Activated CD4-positive, CD25-positive, alpha-beta regulatory T cell treated with anti-CD3 and anti-CD28 coated beads, Interleukin-2, amount 50 U/mL, for 16 hours (primary cell): ENCODE results near the gene GPATCH4.
"Not testable (repeated sequence)": the region's sequence is repeated elsewhere in the genome, so short reads cannot be mapped to it uniquely, and the experiment has no call there.

Experiments used
- DNase-seq: peaks from one replicate; pipeline ENCODE4 v3.0.0-alpha.2; 2020; ENCODE audit warnings: low read depth, low spot score

GPATCH4 gene

DNA sequence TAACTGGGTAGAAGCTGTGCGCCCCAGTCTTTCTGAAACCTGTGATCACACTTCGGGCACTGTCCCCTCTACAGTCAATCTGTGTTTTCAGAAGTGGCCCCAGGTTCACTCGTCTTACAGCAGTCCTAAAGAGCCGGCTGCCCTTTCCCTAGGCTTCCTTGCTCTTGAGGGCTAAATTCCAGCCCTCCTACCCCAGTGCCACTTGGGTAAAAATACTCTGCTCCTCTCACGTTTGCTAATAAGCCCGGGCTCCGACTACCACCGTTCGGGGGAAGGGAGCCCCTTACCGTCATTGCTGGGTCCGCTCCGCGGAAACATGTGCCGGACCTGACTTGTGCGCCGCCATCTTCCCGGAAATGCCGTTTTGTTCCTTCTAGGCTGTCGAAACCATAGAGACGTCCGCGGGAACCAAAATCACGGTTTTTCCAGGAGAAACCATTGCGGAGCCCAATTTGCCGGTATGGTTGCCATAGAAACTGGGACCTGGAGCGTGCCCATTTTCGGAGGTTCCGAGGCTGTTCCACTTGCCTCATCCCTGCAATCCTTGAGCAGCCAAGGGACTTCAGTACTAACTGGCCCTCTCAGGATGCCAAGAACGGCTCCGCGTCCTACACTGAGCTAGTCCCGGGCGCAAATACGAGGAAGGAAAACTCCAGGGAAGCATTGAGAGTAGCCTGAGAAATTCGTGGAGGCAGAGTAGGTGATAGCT lies at the start of gene GPATCH4:
TSS of gene GPATCH4 (minus strand) at position 358 of the 709 bp plus-strand sequence.
- DNase-seq = peak; percentile 57

DNA sequence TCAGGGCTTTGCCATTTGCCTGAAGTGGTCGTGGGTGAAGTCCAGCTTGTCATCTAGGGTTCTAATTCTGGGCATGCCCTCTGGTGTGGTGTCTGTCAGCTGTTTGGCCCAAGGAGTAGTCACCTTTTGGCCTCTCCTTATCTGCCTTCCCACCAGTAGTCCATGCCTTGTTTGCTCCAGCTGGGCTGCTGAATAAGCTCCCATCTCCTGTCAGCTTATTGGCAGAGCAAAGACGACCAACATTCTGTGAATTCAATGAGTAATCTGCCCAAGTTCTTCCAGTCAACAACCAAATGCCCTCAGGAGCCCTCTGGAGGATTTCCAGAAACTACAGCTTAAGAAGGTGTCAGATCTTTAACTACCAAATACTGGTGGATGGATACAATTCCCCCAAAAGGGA lies 47.7 kb upstream of the GPATCH4 start:
- DNase-seq = no peak

DNA sequence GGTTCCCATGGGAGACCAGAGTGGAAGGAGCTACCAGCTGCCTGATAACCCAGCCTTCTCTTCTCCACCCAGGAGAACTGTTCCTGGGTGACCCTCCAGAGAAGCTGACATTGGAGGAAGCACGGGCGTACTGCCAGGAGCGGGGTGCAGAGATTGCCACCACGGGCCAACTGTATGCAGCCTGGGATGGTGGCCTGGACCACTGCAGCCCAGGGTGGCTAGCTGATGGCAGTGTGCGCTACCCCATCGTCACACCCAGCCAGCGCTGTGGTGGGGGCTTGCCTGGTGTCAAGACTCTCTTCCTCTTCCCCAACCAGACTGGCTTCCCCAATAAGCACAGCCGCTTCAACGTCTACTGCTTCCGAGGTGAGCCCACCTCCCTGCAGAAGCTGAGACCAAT lies 47.2 kb upstream of the GPATCH4 start:
- DNase-seq = no peak

DNA sequence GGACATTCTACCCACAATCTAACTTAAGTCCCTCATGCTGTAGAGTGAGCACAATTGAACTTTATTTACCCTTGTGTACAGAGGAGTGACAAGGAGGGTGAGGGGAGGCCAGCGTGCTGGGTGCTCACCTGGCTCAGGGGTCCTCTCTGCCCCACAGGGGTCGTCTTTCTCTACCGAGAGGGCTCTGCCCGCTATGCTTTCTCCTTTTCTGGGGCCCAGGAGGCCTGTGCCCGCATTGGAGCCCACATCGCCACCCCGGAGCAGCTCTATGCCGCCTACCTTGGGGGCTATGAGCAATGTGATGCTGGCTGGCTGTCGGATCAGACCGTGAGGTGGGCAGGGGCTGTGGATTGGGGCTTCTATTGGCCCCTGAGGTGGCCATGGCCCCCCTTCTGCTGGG lies 46.1 kb upstream of the GPATCH4 start:
- DNase-seq = no peak

DNA sequence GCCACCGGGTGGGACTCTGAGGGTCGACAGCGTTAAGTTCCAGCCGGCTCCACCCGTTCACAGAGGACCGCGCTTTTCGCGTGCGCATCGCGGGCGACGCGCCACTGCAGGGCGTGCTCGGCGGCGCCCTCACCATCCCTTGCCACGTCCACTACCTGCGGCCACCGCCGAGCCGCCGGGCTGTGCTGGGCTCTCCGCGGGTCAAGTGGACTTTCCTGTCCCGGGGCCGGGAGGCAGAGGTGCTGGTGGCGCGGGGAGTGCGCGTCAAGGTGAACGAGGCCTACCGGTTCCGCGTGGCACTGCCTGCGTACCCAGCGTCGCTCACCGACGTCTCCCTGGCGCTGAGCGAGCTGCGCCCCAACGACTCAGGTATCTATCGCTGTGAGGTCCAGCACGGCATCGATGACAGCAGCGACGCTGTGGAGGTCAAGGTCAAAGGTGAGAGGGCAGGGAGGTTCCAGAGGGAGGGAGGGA lies 45.5 kb upstream of the GPATCH4 start:
- no peak for DNase-seq

DNA sequence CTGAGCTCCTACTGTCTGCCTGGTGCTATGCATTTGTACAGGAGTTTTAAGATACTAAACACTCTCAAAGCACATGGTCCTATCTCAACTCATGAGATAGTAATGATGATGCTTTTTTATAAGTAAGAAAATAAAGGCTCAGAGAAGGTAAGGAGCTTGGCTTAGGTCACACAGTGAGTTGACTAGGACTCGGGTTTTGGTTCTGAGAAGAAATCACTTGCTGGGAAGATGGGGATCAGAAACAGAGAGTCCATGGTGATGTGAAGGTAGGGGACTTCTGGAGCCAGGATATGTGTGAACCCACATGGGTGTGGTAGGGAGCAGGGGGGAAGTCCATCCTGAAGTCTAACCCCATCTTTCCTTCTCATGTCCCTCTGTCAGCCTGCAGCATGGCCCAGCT lies 44.4 kb upstream of the GPATCH4 start:
- no peak for DNase-seq

DNA sequence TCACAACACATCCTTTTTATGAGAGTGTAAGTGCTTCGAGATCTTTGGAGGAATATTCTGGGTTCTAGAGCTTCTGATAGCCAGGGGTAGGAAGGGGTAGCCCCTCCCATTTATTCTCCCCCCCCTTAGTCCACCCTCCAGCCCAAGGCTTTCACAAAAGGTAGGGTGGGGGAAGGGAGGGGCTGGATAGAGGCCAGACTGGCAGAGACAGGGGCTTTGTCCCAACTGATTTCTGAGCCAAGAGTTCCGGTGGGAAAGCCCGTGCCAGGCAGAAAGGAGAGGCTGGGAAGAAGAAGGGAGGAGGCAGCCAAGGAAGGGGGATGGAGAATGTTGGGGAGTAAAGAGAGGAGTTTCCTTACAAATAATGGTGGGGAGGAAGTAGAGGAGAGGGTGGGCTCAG lies 43.8 kb upstream of the GPATCH4 start:
- no peak for DNase-seq

DNA sequence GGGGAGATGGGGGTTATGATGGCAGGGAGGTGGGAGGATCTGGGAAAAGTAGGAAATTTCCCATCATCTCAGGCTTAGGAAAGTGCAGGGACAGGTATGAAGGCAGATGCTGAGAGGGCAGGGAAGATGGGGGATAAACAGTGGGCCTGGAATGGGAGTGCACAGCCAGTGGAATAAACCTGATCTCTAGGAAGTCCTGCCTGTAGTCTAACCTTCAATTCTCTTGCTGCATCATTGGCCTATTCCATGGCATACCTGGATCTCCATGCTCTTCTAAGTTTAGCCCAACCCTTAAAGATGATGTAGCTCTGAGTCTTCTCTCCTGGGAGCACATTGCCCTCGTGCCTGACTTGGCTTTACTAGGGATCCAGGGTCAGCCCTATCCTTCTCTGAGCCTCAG lies 43.4 kb upstream of the GPATCH4 start:
- DNase-seq = no peak

DNA sequence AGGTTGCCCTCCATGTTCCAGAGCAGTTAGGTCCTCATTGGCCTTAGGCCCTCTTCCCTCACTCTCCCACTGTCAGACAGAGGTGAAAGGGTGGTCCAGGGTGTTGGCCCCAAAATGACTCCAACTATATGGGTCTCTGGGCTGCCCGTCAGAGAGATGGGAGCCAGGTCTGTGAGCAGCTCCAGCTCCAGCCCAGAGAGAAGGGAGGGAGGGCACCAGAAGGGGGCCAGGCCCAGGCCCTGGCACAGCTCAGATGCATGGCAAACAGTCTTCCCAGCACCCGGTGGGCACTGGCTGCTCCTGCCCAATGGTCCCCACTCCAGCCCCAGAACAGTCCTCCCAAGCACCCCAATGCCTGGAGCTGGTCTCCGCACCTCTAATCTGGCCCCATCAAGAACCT lies 42.9 kb upstream of the GPATCH4 start:
- DNase-seq = no peak

DNA sequence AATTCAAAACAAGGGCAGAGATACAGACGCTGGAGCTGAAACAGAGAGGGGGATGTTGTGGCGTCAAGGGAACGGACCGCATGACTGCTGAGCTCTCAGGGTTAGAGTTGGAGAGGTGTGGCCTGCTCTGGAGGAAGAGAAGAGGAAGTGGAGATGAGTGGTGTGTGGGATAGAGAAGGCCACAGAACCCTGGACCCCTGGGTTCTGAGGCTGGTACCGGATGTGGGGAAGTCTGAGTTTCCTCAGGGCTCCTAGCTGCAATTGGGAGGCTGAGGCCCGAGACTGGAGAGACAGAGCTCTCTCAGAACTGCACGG lies 42.5 kb upstream of the GPATCH4 start:
- DNase-seq = no peak

DNA sequence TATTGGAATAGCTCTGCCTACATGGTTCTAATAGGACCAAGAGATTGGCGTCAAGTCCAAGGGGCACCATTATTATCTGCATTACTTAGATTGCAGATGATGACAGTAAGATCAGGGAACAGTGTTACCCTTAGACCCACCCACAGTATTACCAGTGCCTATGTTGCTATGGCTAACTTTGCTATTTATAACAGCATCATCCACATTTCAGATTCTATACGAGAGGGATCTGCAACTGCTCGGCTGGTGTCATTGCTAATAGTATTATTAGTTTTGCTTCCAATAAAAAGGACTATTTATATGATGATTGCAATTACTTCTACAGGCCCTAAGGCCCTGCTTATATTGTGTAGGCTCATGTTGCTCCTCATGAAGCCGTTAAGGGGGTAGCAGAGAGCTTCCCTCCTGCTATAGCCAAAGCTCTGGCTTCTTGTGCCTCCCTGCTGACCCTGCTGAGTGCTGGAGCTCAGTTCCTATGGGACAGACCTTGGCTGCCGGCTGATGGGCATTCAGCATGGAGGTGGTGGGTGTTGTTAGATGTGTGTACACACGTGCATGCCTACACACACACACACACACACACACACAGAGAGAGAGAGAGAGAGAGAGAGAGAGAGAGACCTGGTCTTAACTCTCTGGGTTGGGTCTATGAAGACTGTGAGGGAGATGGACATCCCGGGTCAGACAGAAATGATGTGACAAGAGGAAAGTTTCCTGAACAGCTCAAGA lies 41.9 kb upstream of the GPATCH4 start:
- no peak for DNase-seq

DNA sequence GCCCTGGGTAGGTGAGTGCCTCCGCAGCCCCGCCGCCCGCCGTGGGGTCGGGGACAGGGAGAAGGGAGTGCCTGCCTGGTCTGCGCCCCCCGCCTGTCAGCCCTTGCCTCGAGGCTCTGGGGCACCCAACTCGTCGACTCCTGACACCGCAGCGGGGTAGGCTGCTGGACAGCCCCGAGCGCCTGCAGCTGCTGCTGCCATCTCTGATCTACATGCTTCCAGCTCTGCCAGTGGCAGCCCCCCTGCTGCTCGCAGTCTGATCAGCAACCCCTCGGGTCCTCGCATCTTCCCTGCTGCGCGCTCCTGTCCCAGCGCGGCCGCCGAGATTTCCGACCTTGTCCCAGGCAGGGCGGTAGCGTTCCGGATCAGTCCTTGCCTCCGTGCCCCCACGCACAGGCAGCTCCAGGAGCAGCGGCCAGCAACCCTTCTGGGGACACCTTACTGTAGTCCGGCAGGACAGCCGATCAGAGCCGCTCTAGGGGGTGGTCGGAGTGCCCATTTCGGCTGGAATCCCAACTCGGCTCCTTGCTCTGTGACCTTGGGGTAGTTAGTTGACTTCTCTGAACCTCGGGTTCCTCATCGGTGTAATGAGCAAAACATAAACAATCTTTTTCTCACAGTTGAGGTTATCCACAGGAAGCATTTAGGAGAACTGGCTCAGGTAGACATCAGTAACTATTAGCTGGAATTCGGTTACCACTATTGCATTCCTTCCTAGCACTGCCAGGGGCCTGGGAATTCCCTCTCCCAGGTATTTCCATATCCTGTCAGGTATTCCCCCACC lies 41.2 kb upstream of the GPATCH4 start:
- DNase-seq = no peak

DNA sequence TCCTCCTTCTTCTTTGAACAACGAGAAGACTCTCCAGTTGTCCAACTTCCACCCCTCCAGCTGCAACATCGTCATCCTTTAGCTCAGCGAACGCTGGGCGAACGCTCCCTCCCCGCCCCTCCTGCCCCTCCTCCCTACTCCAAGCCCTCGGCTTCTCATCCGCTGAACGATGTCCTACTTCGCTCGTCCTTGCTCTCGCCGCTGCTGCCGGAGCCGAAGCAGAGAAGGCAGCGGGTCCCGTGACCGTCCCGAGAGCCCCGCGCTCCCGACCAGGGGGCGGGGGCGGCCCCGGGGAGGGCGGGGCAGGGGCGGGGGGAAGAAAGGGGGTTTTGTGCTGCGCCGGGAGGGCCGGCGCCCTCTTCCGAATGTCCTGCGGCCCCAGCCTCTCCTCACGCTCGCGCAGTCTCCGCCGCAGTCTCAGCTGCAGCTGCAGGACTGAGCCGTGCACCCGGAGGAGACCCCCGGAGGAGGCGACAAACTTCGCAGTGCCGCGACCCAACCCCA lies 40.5 kb upstream of the GPATCH4 start, which contains the start of gene BCAN:
TSS of gene BCAN (plus strand) at position 357 of the 504 bp plus-strand sequence. CDS start 3,938 bp downstream, outside the sequence.
- no peak for DNase-seq

DNA sequence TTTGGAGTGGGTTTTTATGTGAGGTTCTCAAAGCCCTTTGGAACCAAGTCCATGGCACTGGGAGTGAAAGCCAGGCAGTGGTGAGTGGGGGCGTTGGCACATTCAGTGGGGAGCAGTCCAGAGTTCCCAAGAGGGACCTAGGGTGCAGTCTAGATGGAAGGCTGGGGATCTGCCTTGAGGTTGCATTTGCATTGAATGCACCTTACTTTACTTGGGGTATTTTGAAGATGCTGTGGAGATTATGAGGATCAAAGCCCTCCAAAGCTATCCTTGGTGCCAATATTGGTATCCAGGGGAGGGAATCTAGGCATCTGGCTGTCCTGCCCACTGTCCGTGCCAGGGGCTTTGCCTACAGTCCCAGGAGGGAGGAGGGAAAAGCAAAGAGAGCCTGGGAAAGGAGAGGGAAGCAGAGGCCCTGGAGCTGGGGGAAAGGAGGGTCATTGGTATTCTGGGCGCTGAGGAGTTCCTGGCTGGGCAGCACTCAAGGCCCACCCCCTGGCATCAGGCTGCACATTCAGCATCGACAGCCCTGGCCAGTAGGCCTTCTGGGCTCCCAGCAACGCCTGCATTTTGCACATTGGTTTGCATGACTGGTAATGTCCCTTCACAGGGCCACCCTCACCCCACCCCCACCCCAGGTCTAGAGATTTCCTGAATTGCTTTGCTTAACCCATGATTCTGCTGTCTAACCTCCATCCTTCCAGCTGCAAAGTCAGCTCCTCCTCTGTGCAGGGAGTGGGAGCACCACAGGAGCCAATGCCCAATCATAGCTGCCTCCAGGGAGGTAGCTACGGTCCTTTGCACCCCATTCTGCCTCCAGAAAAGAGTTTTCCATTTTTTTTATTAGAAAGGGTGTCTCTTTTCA lies 39.8 kb upstream of the GPATCH4 start:
- no peak for DNase-seq

DNA sequence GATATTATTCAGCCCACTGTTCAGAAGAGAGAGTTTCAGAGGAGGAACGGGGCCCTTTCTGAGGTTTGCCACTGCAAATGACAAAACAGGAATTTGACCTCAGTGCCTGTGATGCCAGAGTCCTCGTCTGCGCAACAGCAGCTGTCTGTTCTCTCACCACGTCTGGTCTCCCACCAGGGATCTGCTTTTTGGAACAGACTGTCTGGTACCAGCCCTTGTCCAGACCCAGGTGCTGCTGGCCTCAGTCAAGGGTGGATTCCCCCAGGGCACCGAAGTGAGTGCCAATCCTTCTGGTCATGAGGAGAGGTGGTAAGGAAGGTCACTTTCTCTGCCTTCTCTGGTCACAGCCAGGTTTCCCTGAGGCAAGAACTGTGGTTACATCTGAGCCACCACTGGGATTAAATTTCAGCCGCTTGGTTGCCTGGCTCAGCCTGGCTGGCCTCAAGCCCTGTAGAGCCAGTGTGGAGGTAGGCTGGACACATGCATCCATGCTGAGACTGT lies 38.4 kb upstream of the GPATCH4 start:
- no peak for DNase-seq

DNA sequence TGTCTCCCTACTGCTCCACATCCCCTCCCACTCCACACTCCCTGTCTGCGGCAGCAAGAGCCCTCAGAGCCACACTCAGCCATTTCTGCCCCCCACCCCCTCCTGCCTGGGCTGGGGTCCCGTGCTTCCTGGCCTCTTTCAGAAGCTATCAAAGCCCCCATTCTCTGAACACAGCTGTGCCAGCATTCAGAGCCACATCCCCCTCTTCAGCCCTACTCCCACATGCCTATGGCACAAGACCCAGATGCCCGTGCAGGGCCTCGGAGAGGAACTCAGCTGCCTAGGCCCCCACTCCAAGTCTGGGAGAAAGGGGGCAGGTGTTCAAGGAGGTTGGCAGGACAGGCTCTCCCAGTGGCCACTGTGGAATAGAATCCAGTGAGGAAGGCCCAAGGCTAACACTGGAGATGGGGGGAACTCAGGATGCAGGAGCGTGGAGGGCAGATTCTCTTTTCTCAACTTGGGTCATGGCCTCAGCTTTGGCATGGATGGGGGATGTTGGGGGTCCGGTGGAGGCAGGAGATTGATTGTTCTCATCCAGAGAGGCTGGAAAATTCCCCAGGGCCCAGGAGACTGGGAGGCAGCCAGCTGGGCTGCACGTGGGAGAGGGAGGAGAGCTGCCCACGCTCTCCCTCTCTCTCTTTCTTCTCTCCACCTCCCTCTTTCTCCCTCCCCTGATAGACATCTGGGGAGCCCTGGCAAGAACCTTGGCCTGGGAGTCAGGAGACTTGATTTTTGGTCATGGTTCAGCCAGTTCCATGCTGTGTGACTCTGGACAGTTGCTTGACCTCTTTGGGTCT lies 37.1 kb upstream of the GPATCH4 start:
- no peak for DNase-seq

DNA sequence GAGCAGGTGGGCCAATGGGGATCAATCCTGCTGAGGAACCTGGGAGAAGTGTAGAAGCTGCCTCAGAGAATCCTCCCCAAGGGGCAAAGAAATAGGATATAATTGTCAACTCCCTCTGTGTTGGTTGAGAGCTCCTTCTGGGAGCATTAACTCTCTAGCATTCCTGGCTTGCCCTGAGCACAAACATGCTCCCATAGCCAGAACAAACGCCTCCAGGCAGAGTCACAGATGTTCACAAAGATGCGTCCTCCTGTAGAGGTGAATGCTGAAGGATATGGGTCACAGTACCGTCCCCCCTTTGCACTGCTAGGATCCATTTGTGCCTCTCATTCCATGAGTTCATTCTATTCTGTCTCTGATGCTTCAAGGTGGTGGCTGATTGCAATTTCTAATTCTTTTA lies 31.1 kb upstream of the GPATCH4 start:
- no peak for DNase-seq

DNA sequence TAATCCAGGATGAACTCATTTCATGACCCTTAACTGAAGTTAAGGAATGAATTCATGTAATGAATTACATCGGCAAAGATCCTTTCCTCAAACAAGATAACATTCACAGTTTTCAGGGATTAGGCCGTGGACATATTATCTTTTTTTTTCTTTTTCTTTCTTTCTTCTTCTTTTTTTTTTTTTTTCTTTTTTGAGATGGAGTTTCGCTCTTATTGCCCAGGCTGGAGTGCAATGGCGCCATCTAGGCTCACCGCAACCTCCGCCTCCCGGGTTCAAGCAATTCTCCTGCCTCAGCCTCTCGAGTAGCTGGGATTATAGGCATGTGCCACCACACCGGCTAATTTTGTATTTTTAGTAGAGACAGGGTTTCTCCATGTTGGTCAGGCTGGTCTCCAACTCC lies 29.9 kb upstream of the GPATCH4 start:
- not testable (repeated sequence) for DNase-seq

DNA sequence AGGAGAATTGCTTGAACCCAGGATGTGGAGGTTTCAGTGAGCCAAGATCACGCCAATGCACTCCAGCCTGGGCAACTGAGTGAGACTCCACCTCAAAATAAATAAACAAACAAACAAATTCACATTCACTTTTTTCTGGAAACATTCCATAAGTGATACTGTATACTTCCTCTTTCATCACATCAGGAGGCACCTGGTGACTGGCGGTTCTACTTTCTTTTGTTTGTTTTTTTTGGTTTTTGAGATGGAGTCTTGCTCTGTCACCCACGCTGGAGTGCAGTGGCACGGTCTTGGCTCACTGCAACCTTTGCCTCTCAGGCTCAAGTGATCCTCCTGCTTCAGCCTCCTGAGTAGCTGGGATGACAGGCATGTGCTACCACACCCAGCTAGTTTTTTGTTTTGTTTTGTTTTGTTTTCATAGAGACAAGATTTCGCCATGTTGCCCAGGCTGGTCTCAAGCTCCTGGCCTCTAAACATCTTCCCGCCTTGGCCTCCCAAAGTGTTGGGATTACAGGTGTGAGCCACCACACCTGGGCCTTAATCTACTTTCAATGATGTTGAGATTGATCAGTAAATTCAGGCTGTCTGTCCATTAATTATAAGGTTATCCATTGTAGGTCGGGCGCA lies 28.7 kb upstream of the GPATCH4 start:
- no peak for DNase-seq
